Fibroblast of pulmonary artery (primary cell): ENCODE data around the gene CEP104.

Experiments used
- DNase-seq: peaks from one replicate; pipeline ENCODE4 v3.0.0-alpha.2; 2010; ENCODE audit warnings: low read depth
- H3K4me3 ChIP-seq: replicated peaks from 2 replicates; pipeline ENCODE4 v1.5.1; 2011; ENCODE audit warnings: low read depth, mild to moderate bottlenecking, control low read depth, low read length, moderate library complexity
- CTCF ChIP-seq: IDR thresholded peaks from 2 replicates; pipeline ENCODE4 v1.5.1; 2011; ENCODE audit warnings: mild to moderate bottlenecking, control low read depth, low read length, inconsistent platforms; ENCODE audit errors: missing control alignments

The CEP104 gene

GRCh38 chr1:3774946-3775489, 82.0 kb downstream of the CEP104 start:
- TF ChIP-seq CTCF = no peak

GRCh38 chr1:3774276-3774945, 82.6 kb downstream of the CEP104 start:
- TF ChIP-seq CTCF = no peak
- no peak overlapping the region for H3K4me3 ChIP-seq
- DNase-seq = no peak

More at GRCh38 chr1:3774946-3775489, 82.0 kb downstream of the CEP104 start:
- no peak overlapping the region for H3K4me3 ChIP-seq
- DNase-seq = peak; percentile 31

- no peak for TF ChIP-seq CTCF
- no peak overlapping the region for H3K4me3 ChIP-seq
- no peak for DNase-seq
Measured at GRCh38 chr1:3773572-3774275, 83.3 kb downstream of the CEP104 start.

GRCh38 chr1:3772715-3773571, 84.1 kb downstream of the CEP104 start, which contains the start of gene SMIM1:
SMIM1 (plus strand) TSS chr1:3772749; CDS start chr1:3775374, 2,625 bp downstream.
- no peak for DNase-seq
- TF ChIP-seq CTCF = no peak
- H3K4me3 ChIP-seq = peak within 1 kb of the TSS; percentile 61

GRCh38 chr1:3772027-3772714, 84.8 kb downstream of the CEP104 start:
- no peak for TF ChIP-seq CTCF
- peak overlapping the region; percentile 61 for H3K4me3 ChIP-seq
- peak; percentile 82 for DNase-seq

GRCh38 chr1:3771108-3772026, 85.6 kb downstream of the CEP104 start:
- peak overlapping the region; percentile 61 for H3K4me3 ChIP-seq
- no peak for DNase-seq
- TF ChIP-seq CTCF = no peak
